SH-SY5Y (cell line): ENCODE measurements around the gene CD47.

Source experiments
- GATA2 ChIP-seq: IDR thresholded peaks from 2 replicates; pipeline ENCODE4 v1.6.1; 2011; ENCODE audit warnings: mild to moderate bottlenecking, low read depth, low read length
- GATA3 ChIP-seq: IDR thresholded peaks from 2 replicates; pipeline ENCODE4 v1.6.1; 2011; ENCODE audit warnings: low read depth, mild to moderate bottlenecking, low read length, moderate library complexity

Gene CD47

DNA sequence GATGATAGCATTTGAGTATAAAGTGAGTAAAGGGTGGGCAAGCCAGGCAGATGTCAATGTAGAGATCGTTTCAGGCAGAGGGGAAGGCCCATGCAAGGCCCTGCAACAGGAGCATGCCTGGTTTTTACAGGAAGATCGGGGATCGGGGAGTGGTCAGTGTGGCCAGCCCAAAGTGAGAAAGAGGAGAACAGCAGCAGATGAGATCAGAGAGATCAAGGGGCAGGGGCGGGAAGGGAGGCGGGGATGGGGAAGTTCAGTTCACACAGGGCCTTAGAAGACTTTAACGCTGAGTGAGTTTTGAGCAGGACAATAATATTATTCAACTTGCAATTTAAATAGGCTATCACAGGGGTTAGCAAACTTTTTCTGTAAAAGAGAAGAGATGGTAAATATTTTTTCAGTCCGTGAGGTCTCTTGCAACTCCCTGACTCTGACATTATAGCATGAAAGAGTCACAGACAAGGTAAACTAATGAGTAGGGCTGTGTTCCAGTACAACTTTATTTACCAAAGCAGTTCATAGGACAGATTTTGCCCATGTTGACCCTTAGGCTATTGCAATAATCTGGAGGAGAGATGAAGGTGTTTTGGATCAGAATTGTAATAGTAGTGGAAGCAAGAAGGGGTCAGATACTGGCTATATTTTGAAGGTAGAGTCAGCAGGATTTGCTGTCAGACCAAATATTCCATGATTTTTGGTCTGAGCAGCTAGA, 12.4 kb upstream of the CD47 start:
- TF ChIP-seq GATA2, result no peak
- TF ChIP-seq GATA3, result no peak

DNA sequence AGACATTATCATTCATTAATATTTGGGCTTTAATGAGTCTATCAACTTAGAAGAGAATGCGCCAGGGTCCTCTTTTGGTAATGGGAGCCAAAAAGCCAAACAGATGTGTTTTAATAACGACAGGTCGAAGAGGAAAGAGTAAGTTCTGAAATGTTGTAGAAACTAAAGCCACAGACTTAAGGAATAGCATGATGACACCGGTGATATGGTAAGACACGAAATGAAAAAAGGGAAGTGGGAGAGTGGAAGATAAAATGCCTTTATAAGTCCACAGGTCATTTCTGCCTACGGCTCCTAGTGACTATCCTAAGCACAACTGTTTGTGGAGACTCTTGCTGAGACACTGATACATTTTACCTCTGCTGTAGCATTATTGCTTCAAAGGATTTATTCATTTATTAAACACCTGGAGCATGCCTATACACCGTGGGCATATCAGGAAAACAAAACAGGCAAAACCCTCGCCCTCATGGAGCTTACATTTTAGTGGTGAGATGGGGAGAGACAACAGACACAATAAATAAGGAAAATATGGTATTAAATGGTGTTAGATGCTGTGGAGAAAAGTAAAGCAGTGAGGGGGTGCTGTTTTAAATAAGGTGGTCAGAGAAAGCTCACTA, 11.7 kb upstream of the CD47 start:
- no peak for TF ChIP-seq GATA2
- no peak for TF ChIP-seq GATA3

DNA sequence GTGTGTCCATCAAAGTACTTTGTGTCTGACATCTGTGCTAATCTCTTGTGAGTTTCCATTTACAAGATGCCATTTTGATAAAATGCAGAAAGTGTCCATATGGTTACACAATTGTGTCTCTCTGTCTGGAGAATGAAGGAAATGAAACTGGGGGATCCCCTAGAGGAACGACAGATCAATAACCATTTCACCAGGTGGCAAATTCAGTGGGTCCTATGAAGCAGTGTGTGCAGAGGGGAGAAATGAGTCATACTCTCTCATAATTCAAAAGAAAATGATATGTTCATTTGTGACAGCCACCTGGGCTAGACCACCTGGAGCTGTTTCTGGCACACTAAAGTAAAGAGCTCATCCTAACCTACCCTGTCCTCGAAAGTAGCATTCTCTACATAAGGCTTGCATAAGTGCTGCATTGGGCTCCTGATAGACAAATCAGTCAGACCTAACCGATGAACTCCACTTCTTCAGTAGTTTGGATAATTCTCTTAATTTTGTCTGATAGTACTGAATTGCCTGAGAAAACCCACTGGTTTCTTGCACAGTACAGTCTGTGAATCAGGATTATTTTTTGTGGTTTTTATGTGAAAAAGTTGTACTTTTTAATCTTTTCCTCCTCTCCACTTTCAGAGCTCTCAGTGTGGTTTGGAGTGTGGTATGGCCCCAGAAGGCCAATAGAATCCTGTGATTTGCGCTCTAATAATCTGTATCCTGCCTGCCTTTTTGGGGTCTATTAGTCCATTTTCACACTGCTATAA, 10.3 kb upstream of the CD47 start:
- TF ChIP-seq GATA2, result no peak
- no peak for TF ChIP-seq GATA3

DNA sequence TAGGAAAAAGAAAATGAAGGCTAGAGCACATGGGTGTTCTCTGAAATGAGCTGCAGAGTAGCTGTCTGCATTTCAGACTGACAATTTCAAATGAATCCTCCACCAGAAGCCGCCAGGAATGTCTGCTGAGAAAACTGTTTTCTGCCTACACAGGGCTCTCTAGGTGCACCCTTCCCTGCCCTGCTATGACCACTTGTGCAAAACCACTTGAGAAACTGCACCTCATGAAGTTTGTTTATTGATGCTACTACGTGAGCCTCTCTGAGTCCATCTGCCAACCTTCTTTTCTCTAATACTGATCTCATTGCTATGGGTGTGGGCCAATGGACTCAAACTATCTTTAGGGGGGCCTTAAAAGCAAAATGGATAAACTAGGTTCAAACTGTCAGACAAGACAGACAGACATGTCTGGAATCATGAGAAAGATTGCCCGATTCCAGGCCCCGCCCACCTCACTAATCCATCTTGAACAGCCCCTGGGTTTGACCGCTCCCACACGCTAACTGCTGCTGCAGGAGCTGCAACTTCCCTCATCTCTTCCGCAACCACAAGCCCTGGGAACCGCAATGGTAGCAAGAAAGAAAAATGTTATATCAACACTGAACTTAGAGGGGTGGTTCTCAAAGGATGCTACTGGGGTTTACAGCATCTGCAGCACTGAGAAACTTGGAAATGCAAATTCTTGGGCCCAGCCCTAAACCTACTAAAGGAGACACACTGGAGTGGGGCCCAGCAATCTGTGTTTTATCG, 9.0 kb upstream of the CD47 start:
- TF ChIP-seq GATA2, result no peak
- TF ChIP-seq GATA3, result no peak

DNA sequence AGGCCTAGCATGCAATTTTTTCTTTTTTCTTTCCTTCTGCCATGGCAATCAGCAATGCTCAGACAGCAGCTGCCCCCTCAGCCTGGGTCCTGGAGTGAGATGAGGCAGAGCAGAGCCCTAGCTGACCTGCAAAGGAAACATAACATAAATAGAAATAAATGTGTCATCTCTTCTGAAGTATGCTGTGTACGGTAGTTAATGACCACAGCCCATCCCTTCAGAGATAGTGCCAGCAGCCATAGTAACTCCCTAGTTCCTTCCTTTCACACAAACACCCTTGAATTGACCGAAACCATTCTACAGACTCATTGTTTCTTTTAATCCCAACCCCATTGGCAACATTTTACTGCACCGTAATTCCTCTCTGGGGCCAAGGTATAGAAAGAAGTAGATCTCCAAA, 8.4 kb upstream of the CD47 start:
- TF ChIP-seq GATA3 (no peak), GATA2 (no peak)

DNA sequence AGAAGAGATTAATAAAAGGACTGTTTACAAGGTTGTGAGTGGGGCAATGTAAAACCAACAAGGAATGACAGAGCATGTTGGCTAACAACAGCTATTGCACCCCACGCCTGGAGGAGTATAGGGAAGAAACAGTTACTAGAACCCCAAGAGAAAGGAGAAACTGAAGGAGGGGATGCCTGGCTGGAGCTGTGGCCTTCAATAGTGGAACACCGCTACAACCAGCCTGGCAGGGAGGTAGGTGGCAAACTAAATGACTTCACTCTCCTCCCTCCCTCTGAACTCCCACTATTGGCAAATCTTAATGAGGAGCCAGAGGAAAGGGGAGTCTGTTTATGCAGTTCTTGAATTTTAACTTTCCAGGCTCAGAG, 7.2 kb upstream of the CD47 start:
- TF ChIP-seq GATA2, result no peak
- TF ChIP-seq GATA3, result no peak

DNA sequence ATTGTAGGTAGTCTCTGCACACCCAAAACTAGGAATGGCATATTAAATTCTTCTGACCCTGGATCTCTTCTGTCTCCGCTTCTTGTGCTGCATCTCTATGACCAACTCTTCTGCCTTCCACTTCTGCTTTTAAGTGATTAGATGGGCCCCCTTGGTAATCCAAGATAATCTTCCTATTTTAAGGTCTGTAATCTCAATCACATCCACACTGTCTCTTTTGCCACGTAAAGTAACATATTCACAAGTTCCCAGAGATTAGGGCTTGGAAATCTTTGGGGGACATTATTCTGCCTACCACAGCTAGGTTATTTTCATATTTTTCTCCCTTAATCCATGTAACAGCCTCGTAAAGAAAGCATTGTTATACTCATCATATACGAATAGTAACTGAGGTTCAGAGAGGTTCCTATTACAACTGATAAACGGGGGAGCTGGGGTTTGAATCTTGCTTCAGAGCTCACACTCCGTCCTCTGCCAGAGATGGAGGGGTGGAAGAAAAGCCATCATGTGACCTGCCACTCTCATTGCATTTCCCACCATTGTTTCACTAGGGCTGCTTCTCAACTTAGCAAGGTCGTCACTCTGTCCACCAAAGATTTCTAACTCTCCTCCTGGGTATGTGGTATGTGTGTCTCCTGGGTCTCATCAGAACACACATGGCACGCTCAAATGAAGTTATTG, 6.6 kb upstream of the CD47 start:
- TF ChIP-seq GATA2, result no peak
- no peak for TF ChIP-seq GATA3

DNA sequence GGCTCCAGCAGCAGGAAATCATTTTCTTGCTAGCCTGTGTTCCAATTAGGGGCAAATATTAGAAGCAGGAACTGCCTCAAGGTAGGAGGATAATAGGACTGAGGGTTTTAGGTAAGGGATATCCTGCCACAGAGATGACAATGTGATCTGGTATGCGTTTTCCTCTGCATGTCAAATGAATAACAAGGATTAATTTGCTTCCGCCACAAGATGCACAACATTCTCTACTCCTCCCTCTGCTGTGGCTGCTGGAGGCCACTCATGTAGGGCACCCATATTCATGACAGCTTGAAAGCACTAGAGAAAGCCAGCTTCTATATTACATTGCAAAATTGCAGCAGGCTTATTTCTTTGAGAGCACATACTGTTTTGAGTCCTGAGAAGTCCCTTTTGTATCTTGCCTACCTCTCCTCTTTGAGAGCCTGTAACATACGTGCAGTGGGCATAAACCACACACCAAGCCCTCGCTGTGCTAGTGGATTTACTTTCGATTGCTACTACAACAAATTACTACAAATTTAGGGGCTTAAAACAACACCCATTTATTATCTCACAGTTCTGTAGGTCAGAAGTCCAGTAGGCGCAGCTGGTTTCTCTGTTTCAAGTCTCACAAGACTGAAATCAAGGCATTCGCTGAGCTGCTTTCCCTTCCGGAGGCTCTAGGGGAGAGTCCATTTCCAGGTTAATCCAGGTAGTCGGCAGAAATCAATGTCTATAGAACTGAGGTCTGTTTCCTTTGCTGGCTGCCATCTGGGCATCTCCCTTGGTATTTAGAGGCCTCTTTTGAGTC, 5.9 kb upstream of the CD47 start:
- no peak for TF ChIP-seq GATA2
- no peak for TF ChIP-seq GATA3

DNA sequence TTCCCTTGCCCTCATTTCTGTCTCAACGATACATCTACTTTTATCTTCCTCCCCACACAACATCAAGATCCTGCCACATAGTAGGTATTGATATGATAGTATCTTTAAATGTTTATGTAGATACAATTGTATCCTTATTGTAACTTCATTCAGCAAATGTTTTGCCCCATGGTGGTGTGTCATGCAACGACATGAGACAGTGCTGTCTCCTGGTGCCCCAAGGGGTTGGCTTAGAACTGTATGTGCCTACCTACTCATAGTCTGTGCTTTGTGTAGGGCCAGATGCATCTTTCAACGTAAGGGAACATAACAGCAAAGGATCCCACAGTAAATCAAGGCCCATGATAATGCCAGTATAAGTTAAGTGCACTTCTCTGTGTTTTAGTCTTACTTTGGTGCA, 2.8 kb upstream of the CD47 start:
- TF ChIP-seq GATA2 (no peak), GATA3 (no peak)

DNA sequence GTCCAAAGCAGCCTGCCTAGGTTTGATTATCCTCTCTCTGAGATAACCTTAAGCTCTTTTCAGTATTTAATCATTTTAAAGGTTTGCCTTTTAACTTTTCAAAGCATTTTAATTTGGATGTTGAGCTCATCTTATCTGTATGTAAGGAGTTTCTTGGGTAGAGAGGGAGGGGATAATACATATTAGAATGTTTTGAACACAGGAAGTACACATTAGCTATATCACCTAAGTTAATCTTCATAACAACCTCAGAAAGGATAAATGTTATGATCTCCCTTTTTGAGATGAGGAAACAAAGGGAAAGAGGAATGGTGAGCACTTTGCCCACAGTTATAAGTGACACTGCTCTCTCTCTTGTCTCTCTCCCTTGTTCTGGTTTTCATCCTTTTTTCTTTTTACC, 2.2 kb upstream of the CD47 start:
- TF ChIP-seq GATA2 (no peak), GATA3 (no peak)

DNA sequence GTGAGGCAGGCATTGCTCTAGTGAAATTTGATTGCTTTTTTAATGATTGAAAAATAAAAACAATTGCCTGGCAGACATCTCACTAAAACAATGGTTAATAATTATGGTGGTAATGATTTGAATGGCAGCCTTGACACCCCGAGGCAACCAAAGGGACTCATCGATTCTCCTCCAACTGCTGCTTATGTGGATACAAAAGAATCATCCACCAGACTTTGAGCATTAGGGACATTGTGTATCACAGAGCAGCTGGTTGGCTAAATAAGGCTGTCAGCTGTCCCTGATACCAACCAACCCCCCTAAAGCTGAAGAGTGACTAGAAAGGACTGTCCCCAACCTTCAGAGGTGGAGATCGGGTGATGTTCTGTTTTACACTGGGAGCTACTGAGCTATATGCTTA, 1.7 kb upstream of the CD47 start:
- TF ChIP-seq GATA2 (no peak), GATA3 (no peak)

DNA sequence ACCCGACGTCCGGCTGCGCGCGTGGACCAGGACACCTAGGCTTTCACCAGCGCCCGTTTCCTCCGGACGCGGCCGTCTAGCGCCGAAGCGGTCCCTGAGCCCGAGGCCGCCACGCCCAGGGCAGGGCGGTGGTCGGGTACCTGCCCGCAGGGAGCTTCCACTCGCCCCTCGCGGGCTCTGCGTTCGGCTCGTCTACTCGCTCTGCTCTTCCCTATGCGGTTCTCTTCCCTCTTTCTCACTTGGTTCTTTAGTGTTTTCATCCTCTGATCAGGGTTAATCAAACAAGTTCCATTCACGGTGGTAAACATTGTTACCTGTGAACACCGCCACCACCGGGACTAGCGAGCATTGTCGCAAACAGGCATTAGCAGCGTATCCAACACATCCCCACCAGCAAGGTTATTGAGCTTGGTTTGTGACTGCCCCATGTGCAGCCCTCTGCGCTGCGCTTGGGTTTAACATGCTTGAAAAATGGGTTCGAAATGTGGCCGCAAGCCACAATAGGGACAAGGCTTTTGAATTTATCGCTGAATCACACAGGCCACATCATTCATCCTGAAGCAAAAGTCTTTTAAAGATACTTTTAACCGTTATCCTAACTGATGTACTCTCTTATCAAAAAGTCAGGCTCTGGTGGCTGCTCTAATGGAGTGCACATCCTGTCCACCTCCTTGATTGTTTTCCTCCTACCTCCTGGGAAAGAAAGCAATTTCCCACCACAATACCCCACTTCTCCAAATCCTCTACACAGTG, 843 bp upstream of the CD47 start:
- TF ChIP-seq GATA2 (no peak), GATA3 (no peak)
